ENCODE results near the gene ATP2B2. TPM values are rescaled to one million over a fixed set of nuclear protein-coding genes. Genes with fewer than 3 reads are reported as not detected.

ATP2B2 gene
- total and polyA plus RNA-seq, 2 donors: 0.13 to 0.53 TPM

DNA sequence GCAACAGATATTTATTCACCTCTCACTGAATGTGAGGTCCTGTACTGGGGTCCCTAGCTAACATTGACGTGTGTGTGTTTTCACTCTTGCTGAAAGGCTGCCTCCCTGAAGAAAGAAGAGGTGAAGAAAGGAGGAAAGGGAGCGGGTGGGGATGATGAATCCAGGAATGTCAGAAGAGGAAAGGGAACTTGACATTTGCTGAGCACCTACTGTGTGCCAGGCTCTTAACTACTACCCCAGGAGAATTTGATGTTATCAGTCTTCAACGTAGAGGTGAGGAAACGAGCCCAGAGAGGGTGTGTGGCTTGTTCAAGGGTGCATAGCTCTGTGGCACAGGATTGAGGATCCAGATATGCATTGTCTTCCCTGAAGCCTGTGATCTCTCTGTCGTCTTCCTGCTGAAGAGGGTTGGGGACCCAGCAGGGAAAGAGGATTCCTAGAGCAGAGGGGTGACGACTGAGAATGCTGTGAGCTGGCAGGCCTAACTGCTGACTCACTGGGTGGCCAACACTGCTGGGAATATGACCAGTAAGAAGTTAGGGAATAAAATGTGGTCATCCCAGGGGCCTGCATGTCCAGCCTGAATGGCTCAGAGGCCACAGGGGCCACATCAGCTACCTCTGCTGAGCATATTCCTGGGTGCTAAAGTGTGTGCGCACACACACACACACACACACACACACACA, 6.6 kb upstream of the ATP2B2 start:
- Histone ChIP-seq H3K4me3 (ENCODE audit: low read depth, low read length) (no peak overlapping the region), H3K4me1 (ENCODE audit: insufficient read depth) (no peaks in the 10 kb centered on the region), H3K27ac (ENCODE audit: low read depth) (no peak overlapping the region), H3K36me3 (ENCODE audit: insufficient read depth) (no peaks in the 10 kb centered on the region)
- no peak for DNase-seq (ENCODE audit: extremely low spot score)
- WGBS: 53% methylated on average over 7 of the region's 7 CpGs

DNA sequence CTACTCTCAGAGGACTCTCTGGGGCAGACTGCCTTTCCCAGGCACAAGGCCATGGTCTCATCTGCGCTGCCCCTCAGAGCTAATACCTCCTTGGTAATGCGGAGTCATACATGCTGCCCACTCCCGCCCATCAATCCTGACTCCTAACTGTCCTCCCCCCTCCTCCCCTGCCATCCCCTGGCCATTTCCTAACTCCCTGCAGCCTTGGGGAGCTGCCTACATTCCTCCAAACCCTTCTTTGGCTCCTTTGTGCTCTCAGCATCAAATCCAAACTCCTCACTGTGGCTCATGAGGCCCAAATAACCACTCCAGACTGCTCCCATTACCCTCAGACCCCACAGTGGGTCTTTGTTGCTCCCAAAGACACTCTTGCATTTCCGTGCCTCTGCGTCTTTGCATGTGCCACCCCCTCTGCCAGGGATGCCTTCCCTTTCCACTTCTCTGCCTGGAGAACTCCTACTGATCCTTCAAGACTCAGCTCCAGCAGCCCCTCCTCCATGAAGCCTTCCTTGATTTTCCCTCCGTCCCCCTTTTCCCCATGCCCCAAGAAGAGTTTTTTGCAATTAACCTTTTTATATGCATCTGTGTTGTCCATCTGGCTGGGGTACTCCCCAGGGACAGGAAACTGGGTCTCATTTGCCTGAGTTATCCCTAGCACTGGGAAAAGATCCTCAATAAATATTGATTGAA, 5.5 kb upstream of the ATP2B2 start:
- DNase-seq (ENCODE audit: extremely low spot score): no peak
- WGBS: 77% methylated on average over 6 of the region's 6 CpGs
- H3K4me3 ChIP-seq (ENCODE audit: low read depth, low read length): no peak overlapping the region
- H3K36me3 ChIP-seq (ENCODE audit: insufficient read depth): no peaks in the 10 kb centered on the region
- H3K4me1 ChIP-seq (ENCODE audit: insufficient read depth): no peaks in the 10 kb centered on the region
- no peak overlapping the region for H3K27ac ChIP-seq (ENCODE audit: low read depth)

DNA sequence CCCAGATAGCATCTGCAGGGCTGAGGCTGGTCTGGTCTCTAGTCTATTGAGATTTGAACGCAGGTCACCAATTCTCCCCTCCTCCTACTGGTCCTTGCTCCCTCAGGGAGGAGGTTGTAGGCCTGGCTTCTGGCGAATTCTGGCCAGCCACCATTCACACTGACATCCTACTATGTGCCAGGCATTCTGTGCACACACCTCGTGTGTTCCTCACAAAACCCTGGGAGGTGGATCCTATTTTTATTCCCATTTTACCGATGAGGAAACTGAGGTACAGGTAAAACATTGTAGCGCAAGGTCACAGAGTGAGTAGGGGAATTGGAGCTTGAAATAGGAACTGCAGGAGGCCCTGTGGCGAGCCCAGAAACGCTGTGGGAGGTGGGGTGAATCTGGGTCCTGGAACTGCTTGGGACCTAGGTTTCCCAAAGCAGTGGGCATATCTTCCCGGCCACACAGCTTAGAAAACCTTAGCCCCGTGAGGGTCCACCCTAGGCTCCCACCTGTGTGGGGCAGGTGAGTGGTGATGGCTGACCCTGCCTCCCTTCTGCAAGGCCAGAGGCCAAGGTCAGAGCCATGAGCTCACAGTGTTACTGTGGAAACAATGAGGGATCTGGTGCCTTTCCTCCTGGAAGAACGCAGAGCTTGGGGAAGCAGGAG, 4.8 kb upstream of the ATP2B2 start:
- 76% methylated on average over 10 of the region's 10 CpGs for WGBS
- Histone ChIP-seq H3K27ac (ENCODE audit: low read depth) (no peak overlapping the region), H3K36me3 (ENCODE audit: insufficient read depth) (no peaks in the 10 kb centered on the region), H3K4me3 (ENCODE audit: low read depth, low read length) (no peak overlapping the region), H3K4me1 (ENCODE audit: insufficient read depth) (no peaks in the 10 kb centered on the region)
- no peak for DNase-seq (ENCODE audit: extremely low spot score)

DNA sequence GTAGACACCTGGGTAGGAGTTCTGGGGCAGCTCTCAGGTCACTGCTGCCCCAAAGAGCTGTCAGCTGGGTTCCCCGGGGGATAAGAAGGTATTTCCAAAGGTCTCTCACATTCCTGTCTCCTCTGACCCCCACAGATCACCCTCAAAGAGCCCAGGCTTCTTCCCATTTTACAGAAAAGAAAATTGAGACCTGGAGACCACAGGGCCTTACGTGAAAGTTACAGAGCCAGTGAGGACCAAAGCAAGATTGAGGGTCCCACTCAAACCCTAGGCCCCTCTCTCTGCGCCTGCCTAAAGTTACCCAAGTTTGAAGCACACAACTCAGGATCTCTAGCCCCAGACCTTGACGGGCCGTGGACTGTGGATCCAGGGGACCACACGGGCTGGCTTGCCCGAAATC, 3.9 kb upstream of the ATP2B2 start:
- Histone ChIP-seq H3K27ac (ENCODE audit: low read depth) (no peak overlapping the region), H3K36me3 (ENCODE audit: insufficient read depth) (no peaks in the 10 kb centered on the region), H3K4me1 (ENCODE audit: insufficient read depth) (no peaks in the 10 kb centered on the region), H3K4me3 (ENCODE audit: low read depth, low read length) (no peak overlapping the region)
- DNase-seq (ENCODE audit: extremely low spot score): no peak
- whole genome bisulfite sequencing: 82% methylated on average over 7 of the region's 7 CpGs

DNA sequence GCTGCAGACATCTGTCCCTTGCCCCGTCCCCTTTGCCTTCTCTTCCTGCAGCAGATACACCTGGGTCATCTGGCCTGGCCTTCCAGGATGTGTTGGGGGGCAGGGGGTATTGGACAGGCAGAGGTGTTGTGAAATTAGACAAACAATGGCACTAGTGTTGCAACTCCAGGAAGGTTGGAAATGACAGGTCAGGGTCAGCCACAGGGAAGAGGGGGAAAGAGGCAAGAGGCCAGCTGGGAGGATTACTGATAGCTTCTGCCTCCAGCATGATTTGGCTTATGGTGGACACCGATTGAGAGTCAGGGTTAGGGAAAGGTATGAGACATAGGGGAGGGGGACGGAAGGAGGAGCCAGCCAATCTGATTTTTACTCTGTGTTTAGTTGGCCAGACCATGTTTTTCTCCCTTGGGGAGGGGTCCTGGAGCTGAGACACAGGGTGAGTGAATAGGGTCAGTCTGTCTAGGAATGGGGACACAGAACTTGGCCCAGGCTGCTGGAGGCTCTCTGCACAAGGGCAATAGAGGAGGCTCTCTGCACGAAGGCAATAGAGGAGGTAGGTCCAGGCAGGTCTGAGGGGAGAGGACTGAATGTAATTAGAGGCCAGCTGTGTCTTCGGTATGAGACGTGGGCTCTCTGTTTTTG, 3.4 kb upstream of the ATP2B2 start:
- 65% methylated on average over 6 of the region's 6 CpGs for WGBS
- Histone ChIP-seq H3K27ac (ENCODE audit: low read depth) (no peak overlapping the region), H3K36me3 (ENCODE audit: insufficient read depth) (no peaks in the 10 kb centered on the region), H3K4me3 (ENCODE audit: low read depth, low read length) (no peak overlapping the region), H3K4me1 (ENCODE audit: insufficient read depth) (no peaks in the 10 kb centered on the region)
- DNase-seq (ENCODE audit: extremely low spot score): no peak

DNA sequence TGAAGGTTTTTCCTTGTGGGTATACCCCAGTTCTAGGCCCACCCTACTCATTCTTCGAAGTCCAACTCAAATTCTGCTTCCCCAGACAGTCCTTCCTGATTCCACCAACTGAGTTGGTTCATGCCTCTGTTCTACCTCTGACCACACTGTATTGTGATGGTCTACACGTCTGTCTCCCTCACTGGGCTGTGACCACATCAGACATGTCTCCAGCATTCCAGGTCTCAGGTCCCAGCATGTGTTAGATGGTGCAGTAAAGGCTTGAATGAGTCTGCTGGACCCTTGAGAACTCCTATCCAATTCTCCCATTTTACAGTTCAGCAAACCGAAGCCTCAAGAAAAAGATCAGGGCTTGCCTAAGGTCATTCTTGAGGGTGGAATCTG, 2.8 kb upstream of the ATP2B2 start:
- H3K27ac ChIP-seq (ENCODE audit: low read depth): no peak overlapping the region
- 70% methylated on average over 3 of the region's 3 CpGs for WGBS
- DNase-seq (ENCODE audit: extremely low spot score): no peak
- H3K36me3 ChIP-seq (ENCODE audit: insufficient read depth): no peaks in the 10 kb centered on the region
- H3K4me1 ChIP-seq (ENCODE audit: insufficient read depth): no peaks in the 10 kb centered on the region
- no peak overlapping the region for H3K4me3 ChIP-seq (ENCODE audit: low read depth, low read length)

DNA sequence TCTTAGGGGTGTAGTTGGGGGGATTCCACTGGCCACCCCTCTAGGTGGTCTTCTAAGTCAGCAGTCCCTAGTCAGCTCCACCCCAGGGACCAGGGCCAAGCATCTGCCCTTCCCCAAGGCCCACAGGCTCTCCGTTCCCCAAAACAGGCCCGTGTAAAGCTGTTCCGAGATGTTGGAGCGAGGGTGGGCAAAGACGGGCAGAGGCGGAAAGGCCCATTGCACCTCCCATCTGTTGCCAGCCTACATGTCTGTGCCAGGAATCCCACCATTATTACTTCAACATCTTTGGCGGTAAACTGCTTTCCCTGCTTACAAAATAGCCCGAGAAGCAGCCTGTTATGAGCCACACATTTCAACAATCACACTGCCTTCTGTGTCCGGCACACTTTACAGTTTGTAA, 1.9 kb upstream of the ATP2B2 start:
- Histone ChIP-seq H3K27ac (ENCODE audit: low read depth) (no peak overlapping the region), H3K36me3 (ENCODE audit: insufficient read depth) (no peaks in the 10 kb centered on the region)
- 83% methylated on average over 9 of the region's 9 CpGs for WGBS

DNA sequence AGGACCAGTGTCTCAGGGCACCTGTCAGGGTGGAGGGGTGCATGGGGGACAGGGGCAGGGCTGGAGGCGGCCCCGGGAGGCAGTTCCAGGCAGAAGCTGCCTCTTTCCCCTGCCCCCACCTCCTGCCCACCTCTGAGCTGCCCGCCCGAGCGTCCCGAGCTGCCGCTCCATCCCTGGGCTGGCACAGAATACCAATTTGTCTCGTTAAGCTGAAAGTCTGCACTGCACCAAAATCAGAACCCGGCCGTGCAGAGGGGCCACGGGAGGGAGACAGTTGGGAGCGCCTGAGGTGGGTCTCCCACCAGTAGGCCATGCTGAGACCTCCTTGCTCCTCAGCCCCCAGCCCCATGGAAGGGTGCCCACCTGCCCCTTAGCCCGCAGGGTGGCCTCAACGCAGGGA, 1.3 kb upstream of the ATP2B2 start:
- Histone ChIP-seq H3K4me1 (ENCODE audit: insufficient read depth) (no peaks in the 10 kb centered on the region), H3K27ac (ENCODE audit: low read depth) (no peak overlapping the region), H3K36me3 (ENCODE audit: insufficient read depth) (no peaks in the 10 kb centered on the region), H3K4me3 (ENCODE audit: low read depth, low read length) (no peak overlapping the region)
- no peak for DNase-seq (ENCODE audit: extremely low spot score)
- 85% methylated on average over 14 of the region's 14 CpGs for WGBS

More for the DNA sequence above, 1.9 kb upstream of the ATP2B2 start:
- Histone ChIP-seq H3K4me3 (ENCODE audit: low read depth, low read length) (no peak overlapping the region), H3K4me1 (ENCODE audit: insufficient read depth) (no peaks in the 10 kb centered on the region)
- DNase-seq (ENCODE audit: extremely low spot score): no peak

DNA sequence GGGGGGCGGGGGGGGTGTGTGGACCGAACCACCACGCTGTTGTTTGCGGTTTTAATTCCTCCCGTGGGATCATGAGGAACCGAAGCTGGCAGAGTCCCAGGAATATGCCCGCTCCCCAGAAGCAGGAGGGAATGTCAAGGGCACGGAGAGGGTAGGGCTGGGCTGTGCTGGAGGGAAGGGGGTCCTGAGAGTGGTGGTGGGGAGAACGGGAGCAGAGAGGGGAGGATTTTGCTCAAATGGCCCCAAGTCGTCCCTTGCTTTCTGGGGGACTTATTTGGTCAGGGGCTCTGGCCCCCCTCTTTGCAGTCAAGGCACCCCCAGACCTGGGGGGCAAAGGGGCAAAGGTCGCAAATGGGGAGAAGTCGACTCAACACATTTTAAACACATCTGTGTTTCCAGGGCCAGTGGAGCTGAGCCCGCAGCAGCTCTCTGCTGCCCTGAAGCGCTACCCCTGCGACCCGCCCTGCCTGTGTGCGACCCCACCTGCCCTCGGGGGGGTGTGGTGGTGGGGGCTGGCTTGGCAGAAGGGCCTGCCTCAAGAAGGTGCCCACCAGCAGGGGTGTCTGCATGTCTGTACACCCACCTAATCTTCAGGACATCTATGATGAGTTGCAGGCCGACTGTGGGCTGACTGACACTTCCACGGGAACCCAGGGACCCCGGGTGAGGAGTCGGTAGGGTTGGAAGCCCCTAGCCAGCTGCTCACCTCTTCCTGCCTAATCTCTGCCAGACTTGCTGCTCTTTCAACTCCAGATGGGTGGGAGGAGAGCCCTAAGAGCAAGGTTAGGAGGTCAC, 602 bp upstream of the ATP2B2 start:
- no peaks in the 10 kb centered on the region for H3K36me3 ChIP-seq (ENCODE audit: insufficient read depth)
- no peak overlapping the region for H3K27ac ChIP-seq (ENCODE audit: low read depth)
- no peak for DNase-seq (ENCODE audit: extremely low spot score)
- H3K4me1 ChIP-seq (ENCODE audit: insufficient read depth): no peaks in the 10 kb centered on the region
- WGBS: 27% methylated on average over 22 of the region's 22 CpGs
- H3K4me3 ChIP-seq (ENCODE audit: low read depth, low read length): peak overlapping the region; percentile 33

DNA sequence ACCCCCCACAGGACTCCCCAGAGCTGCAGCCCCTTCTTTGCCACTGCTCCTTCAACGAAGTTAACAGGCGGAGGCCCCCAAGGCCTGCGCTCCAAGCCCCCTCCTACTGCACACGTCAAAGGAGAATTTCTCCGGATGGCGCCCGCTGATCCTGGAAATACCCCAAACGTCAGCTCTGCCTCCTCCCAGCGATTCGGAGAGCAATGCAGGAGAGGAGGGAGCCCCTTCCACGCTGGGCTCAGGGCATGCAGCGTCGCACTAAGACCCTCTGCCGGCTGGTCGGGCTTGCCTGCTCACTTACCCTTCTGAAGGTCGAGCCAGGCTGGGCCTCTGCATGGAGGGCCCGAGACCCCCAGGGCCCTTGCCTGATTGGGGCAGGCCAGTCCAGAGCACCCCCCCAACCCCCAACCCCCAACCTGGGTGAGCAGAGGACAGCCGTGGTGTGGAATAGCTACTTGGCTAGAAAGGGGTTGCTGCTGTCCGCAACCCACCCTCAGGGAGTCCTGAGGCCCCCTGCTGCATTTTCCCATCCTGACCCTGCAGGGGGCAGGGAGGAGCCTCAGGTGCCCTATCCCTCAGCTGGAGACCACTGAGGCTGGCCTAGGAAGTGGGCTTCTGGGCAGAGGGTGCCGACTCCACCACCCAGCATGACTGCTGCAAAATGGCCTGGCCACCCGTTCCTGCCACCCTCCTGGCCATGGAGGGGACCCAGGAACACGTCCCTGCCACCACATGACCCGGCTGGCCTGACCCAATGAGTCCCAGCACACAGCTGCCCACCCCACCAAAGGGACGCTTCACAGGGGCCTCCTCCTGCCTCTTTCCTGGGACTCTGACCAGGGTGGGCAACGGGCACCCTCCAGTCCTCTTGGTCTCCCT, 976 bp downstream of the ATP2B2 start:
- WGBS: 48% methylated on average over 25 of the region's 25 CpGs
- no peak for DNase-seq (ENCODE audit: extremely low spot score)
- H3K4me3 ChIP-seq (ENCODE audit: low read depth, low read length): no peak overlapping the region

DNA sequence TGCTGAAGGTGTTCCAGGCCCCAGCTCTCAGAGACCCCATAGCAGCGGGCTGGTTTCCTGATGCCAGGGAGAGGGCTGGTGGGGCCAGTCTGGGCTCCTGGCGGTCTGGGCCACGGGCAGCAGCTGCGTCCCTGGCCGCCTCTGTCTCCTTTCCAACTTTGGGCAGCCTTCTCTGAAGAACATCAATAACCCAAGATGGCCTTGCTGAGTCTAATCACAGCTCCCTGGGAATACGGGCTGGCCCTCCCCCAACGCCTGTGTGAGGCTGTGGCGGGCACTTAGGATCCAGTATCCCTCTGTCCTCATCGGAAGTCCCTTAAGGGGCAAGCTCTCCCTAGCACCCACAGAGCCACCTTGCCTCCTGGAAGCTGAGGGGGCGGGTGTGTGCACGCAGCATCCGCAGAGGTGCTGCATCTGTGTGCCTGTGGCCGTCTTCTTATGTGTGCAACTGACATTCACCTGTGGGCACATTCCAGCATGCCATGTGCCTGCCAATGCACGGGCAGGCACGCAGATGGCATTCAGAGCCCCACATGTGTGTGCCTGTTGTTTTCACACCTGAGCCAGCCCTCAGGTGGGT, 2.1 kb downstream of the ATP2B2 start:
- Histone ChIP-seq H3K36me3 (ENCODE audit: insufficient read depth) (no peaks in the 10 kb centered on the region), H3K4me3 (ENCODE audit: low read depth, low read length) (no peak overlapping the region), H3K27ac (ENCODE audit: low read depth) (no peak overlapping the region), H3K4me1 (ENCODE audit: insufficient read depth) (no peaks in the 10 kb centered on the region)
- WGBS: 75% methylated on average over 15 of the region's 15 CpGs
- no peak for DNase-seq (ENCODE audit: extremely low spot score)

More for the DNA sequence above, 976 bp downstream of the ATP2B2 start:
- H3K36me3 ChIP-seq (ENCODE audit: insufficient read depth): no peaks in the 10 kb centered on the region
- no peaks in the 10 kb centered on the region for H3K4me1 ChIP-seq (ENCODE audit: insufficient read depth)
- H3K27ac ChIP-seq (ENCODE audit: low read depth): no peak overlapping the region

DNA sequence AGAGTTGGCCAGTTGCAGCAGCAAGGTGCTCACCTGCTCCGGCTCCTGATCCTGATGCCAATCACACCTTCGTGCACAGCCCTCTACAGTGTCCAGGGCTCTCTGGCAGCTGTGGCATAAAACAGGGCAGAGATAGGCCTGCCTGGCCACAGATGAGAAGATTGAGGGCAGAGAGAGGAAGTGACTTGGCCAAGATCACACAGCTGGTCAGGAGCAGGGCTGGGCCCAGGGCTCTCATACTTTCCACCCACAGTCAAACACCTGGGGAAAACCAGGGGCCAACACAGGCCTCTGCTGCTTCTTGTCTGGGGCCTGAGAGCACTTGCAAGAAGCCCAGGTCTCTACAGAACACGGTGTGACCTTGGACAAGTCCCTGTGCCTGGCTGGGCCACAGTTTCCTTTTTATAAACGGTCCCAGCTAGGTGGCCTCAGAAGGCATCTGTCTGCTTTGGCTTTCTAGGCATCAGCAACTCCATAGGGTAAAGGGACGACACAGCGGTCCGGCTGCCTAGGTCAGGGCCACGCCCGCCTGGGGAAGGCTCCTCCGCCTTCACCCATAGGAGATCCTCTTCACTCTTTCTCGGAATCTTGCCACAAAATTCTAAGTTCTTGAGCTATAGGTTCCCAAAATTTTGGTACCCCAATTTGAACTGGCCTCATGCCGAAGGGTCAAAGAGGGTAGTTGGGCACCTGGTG, 3.1 kb downstream of the ATP2B2 start:
- Histone ChIP-seq H3K27ac (ENCODE audit: low read depth) (no peak overlapping the region), H3K4me3 (ENCODE audit: low read depth, low read length) (no peak overlapping the region), H3K4me1 (ENCODE audit: insufficient read depth) (no peaks in the 10 kb centered on the region), H3K36me3 (ENCODE audit: insufficient read depth) (no peaks in the 10 kb centered on the region)
- DNase-seq (ENCODE audit: extremely low spot score): no peak
- 85% methylated on average over 12 of the region's 12 CpGs for WGBS
